NCI-H1694 (cell line): ENCODE measurements around the gene ZNF598.

ENCODE experiments used
- DNase-seq: peaks from one replicate; lab custom pipeline; 2025; lab: John Stamatoyannopoulos, UW

Gene ZNF598

DNA sequence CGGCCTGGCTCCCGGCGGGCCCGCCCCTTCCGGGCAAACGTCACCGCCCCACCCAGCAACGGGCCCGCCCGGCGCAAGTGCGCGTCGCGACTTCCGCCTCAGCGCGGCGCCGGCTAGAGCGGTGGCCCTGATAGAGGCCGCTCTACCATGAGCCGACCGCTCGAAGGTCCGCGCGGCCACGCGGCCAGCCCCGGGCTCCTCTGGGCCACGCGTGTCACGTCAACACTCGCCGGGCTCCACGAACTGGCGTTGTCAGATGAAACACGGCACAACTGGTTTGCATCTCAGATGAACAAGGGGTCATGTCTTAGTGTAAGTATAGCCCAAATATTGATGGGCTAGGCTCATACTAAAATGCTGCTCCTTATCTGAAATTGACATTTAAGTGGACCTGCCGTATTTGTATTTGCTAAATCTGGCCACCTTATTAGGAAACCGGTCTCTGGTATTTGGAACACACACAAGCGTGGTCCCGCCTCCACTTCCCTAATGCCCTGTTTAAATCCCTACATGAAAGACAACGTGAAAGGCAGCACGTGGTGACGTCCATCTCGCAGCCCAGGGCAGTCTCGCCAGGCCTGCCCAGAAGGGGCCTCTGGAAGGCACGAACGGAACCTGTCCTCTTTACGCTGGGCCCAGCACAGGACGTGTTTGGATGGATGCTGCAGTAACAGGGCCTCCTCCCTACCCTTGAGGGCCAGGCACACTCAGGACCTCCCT is at the start of gene ZNF598:
TSS of gene ZNF598 (minus strand) at position 31 of the 720 bp plus-strand sequence.
- peak; percentile 43 for DNase-seq

- DNase-seq, result no peak
Measured at GRCh38 chr16:2058872-2059271, 49.3 kb upstream of the ZNF598 start.

- DNase-seq, result no peak
Measured at GRCh38 chr16:2058420-2058819, 48.8 kb upstream of the ZNF598 start.

GRCh38 chr16:2057438-2057837 is 47.8 kb upstream of the ZNF598 start:
- DNase-seq, result no peak

- no peak for DNase-seq
Measured at GRCh38 chr16:2056681-2057407, 47.2 kb upstream of the ZNF598 start.

- no peak for DNase-seq
Measured at GRCh38 chr16:2056077-2056476, 46.5 kb upstream of the ZNF598 start.

- DNase-seq, result no peak
Measured at GRCh38 chr16:2054543-2055245, 45.1 kb upstream of the ZNF598 start.

- DNase-seq, result no peak
Measured at GRCh38 chr16:2053897-2054296, 44.3 kb upstream of the ZNF598 start.

- DNase-seq, result no peak
Measured at GRCh38 chr16:2053211-2053610, 43.6 kb upstream of the ZNF598 start.

- DNase-seq, result no peak
Measured at GRCh38 chr16:2048116-2048543, 38.5 kb upstream of the ZNF598 start.

GRCh38 chr16:2047330-2048115 is 37.9 kb upstream of the ZNF598 start, which contains the start of the genes NTHL1 and TSC2:
NTHL1 (minus strand) TSS chr16:2047834; CDS start chr16:2047823, 11 bp downstream.
TSC2 (plus strand) TSS chr16:2047985; CDS start chr16:2048616, 631 bp downstream.
- DNase-seq, result peak; percentile 63

- DNase-seq, result no peak
Measured at GRCh38 chr16:2046893-2047329, 37.3 kb upstream of the ZNF598 start.

- DNase-seq, result no peak
Measured at GRCh38 chr16:2045965-2046892, 36.6 kb upstream of the ZNF598 start.

- DNase-seq, result no peak
Measured at GRCh38 chr16:2044541-2044940, 34.9 kb upstream of the ZNF598 start.

GRCh38 chr16:2043667-2044451 is 34.2 kb upstream of the ZNF598 start:
- DNase-seq, result no peak

GRCh38 chr16:2042986-2043666 is 33.5 kb upstream of the ZNF598 start:
- DNase-seq, result no peak

GRCh38 chr16:2042171-2042985 is 32.8 kb upstream of the ZNF598 start:
- DNase-seq, result no peak

DNA sequence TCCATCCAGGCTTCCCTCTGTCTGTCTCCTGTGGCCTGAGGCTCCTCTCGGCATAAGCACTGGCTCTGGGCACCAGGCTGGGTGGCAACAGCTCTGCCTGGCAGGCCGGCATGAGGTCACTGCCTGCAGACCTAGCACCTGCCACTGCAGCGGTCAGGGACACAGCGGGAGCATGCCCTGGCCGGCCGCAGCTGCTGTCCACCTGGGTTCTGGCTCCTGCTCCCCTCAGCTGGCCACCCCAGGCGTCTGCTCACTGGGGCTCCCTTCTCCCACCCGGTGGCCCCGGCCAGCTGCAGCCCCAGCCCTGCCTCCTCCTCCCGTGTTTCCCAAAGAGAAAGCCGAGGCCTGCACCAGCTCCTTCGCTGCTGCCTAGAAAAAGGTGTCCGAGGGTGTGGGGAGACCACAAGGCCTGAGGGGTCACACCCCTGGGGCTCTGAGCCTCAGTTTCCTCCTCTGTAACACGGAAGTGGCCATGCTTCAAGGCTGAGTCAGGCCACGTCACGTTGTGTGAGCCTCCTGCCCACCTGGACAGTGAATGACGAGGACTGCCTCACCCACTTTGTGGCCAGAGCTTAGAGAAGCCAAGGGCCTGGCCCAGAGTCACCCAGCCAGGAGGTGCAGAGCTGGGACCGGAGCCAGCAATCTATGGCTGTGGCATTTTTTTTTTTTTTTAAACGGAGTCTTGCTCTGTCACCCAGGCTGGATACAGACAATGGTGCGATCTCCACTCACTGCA is 31.3 kb upstream of the ZNF598 start:
- DNase-seq, result no peak
